Effector CD8-positive, alpha-beta T cell (primary cell): ENCODE measurements around the gene CAPS2.
"Not testable (repeated sequence)": the region's sequence is repeated elsewhere in the genome, so short reads cannot be mapped to it uniquely, and the experiment has no call there.

ENCODE experiments used
- DNase-seq: peaks from one replicate; lab custom pipeline; 2025; lab: John Stamatoyannopoulos, UW
- total RNA-seq, 4 experiments: gene quantifications; one replicate each; lab custom pipeline; 2026; lab: John Stamatoyannopoulos, UW

The CAPS2 gene
- 1.4 to 8.9 (median 3.4) reads per million in 4 experiments for total RNA-seq

GRCh38 chr12:75329918-75330826 lies at the start of gene CAPS2:
Gene CAPS2, minus strand, starts transcription at chr12:75330324. Its CDS starts 3,826 bp downstream, at chr12:75326498.
- peak; percentile 13 for DNase-seq

GRCh38 chr12:75378354-75378753 lies 48.2 kb upstream of the CAPS2 start:
- no peak for DNase-seq

GRCh38 chr12:75374971-75375370 lies 44.8 kb upstream of the CAPS2 start:
- no peak for DNase-seq

- no peak for DNase-seq
Observed at GRCh38 chr12:75366629-75367028, 36.5 kb upstream of the CAPS2 start.

GRCh38 chr12:75364919-75365318 lies 34.8 kb upstream of the CAPS2 start:
- no peak for DNase-seq

GRCh38 chr12:75361408-75361807 lies 31.3 kb upstream of the CAPS2 start:
- no peak for DNase-seq

- DNase-seq: no peak
Observed at GRCh38 chr12:75360920-75361319, 30.8 kb upstream of the CAPS2 start.

GRCh38 chr12:75354011-75354410 lies 23.9 kb upstream of the CAPS2 start:
- DNase-seq: no peak

GRCh38 chr12:75350413-75350812 lies 20.3 kb upstream of the CAPS2 start:
- no peak for DNase-seq

- no peak for DNase-seq
Observed at GRCh38 chr12:75349946-75350345, 19.8 kb upstream of the CAPS2 start.

GRCh38 chr12:75346215-75346614 lies 16.1 kb upstream of the CAPS2 start:
- DNase-seq: not testable (repeated sequence)

- DNase-seq: no peak
Observed at GRCh38 chr12:75345531-75345930, 15.4 kb upstream of the CAPS2 start.

- DNase-seq: no peak
Observed at GRCh38 chr12:75341873-75342272, 11.7 kb upstream of the CAPS2 start.

GRCh38 chr12:75337905-75338304 lies 7.8 kb upstream of the CAPS2 start:
- no peak for DNase-seq

GRCh38 chr12:75334384-75335030 lies 4.4 kb upstream of the CAPS2 start, which contains the start of gene GLIPR1L1:
Gene GLIPR1L1, plus strand, starts transcription at chr12:75334670. Its CDS starts 59 bp downstream, at chr12:75334729.
- DNase-seq: peak; percentile 59

GRCh38 chr12:75327642-75328041 lies 2.5 kb downstream of the CAPS2 start:
- DNase-seq: no peak

GRCh38 chr12:75323663-75324062 lies 6.5 kb downstream of the CAPS2 start:
- DNase-seq: no peak

GRCh38 chr12:75322464-75322863 lies 7.7 kb downstream of the CAPS2 start:
- DNase-seq: no peak

GRCh38 chr12:75317784-75318183 lies 12.3 kb downstream of the CAPS2 start:
- no peak for DNase-seq

- DNase-seq: no peak
Observed at GRCh38 chr12:75315518-75315917, 14.6 kb downstream of the CAPS2 start.

GRCh38 chr12:75311369-75311768 lies 18.8 kb downstream of the CAPS2 start:
- DNase-seq: no peak

GRCh38 chr12:75308279-75308678 lies 21.8 kb downstream of the CAPS2 start:
- no peak for DNase-seq
